Caco-2 (cell line): ENCODE results near the gene VPS52. TPM values are rescaled to one million over a fixed set of nuclear protein-coding genes. Genes with fewer than 3 reads are reported as not detected.

Experiments
- BruUV-seq: library from RNA; stranded (reverse); fragments of 400-500 nt; replicated peaks from 2 replicates; lab custom pipeline; 2021; lab: Mats Ljungman, UMichigan
- CTCF ChIA-PET: fragments of 300-600 bp; sonication (Branson Sonifier 250); formaldehyde crosslinking; loops from one replicate; lab custom pipeline; 2022; ENCODE audit warnings: antibody characterized with exemption; lab: Charles Lee
- POLR2A ChIA-PET: fragments of 300-600 bp; sonication (Branson Sonifier 250); formaldehyde crosslinking; loops from one replicate; lab custom pipeline; 2022; ENCODE audit warnings: antibody characterized with exemption; lab: Charles Lee
- DNase-seq, 2 experiments: peaks; one replicate each; pipeline versions ENCODE4 v3.0.0 to v3.0.0-alpha.2; 2020 to 2022
- H3K27me3 ChIP-seq: replicated peaks from 2 replicates; pipeline ENCODE4 v1.6.0; 2011; ENCODE audit warnings: low read length; ENCODE audit not compliant: control insufficient read depth, insufficient read depth
- H3K36me3 ChIP-seq: 2 replicates; pipeline ENCODE4 v1.5.1; 2011; ENCODE audit warnings: low read length; ENCODE audit not compliant: control insufficient read depth, insufficient read depth
- H3K4me1 ChIP-seq: fragments of 250-450 bp; sonication (Bioruptor Pico); 2 replicates; pipeline ENCODE4 v1.5.1; 2020; ENCODE audit warnings: mild to moderate bottlenecking
- H3K4me3 ChIP-seq: 2 replicates; pipeline ENCODE4 v1.5.1; 2011; ENCODE audit warnings: low read depth, mild to moderate bottlenecking, control low read depth, low read length
- H3K9me3 ChIP-seq: fragments of 250-450 bp; sonication (Bioruptor Pico); 2 replicates; pipeline ENCODE4 v1.5.1; 2020; ENCODE audit warnings: mild to moderate bottlenecking, moderate library complexity
- H3K27ac Mint-ChIP-seq: one replicate; pipeline ENCODE4 v1.8.0; 2022; ENCODE audit warnings: mixed read lengths; ENCODE audit not compliant: unreplicated experiment
- H3K27me3 Mint-ChIP-seq: one replicate; pipeline ENCODE4 v1.8.0; 2022; ENCODE audit warnings: mixed read lengths; ENCODE audit not compliant: insufficient read depth, unreplicated experiment
- H3K36me3 Mint-ChIP-seq: one replicate; pipeline ENCODE4 v1.8.0; 2022; ENCODE audit warnings: mild to moderate bottlenecking, mixed read lengths; ENCODE audit not compliant: insufficient read depth, unreplicated experiment
- H3K4me1 Mint-ChIP-seq: one replicate; pipeline ENCODE4 v1.8.0; 2022; ENCODE audit warnings: low read depth, mixed read lengths; ENCODE audit not compliant: unreplicated experiment
- H3K4me3 Mint-ChIP-seq: one replicate; pipeline ENCODE4 v1.8.0; 2022; ENCODE audit warnings: mild to moderate bottlenecking, moderate library complexity, mixed read lengths; ENCODE audit not compliant: unreplicated experiment
- H3K9me3 Mint-ChIP-seq: one replicate; pipeline ENCODE4 v1.8.0; 2022; ENCODE audit warnings: mixed read lengths; ENCODE audit not compliant: unreplicated experiment
- intact Hi-C: fragments of 100-400 bp; cut with micrococcal nuclease; formaldehyde crosslinking; loops from one replicate; pipeline ENCODE4 v1.10.0; 2022; ENCODE audit not compliant: unreplicated experiment
- total RNA-seq: library from RNA; stranded (reverse); gene quantifications from 2 replicates; pipeline ENCODE4 v1.2.3, GENCODE V29; 2022
- TF ChIP-seq, protein P1 (sequence below), 2 experiments: fragments of 200-600 bp in 1 of 2; IDR thresholded peaks; 1 replicate in 1 of 2; 2 replicates in 1 of 2; pipeline versions ENCODE4 v1.5.1 to v1.8.0; 2011 to 2022; ENCODE audit warnings: antibody characterized with exemption in 1 of 2, control low read depth in 1 of 2, inconsistent platforms in 1 of 2, low read depth in 1 of 2, low read length in 1 of 2, mild to moderate bottlenecking in 1 of 2, moderate library complexity in 1 of 2; ENCODE audit not compliant: insufficient read depth in 1 of 2, severe bottlenecking in 1 of 2, unreplicated experiment in 1 of 2

VPS52 gene
- total RNA-seq, 1 experiment from 2014 or later, result 55.6 TPM

DNA sequence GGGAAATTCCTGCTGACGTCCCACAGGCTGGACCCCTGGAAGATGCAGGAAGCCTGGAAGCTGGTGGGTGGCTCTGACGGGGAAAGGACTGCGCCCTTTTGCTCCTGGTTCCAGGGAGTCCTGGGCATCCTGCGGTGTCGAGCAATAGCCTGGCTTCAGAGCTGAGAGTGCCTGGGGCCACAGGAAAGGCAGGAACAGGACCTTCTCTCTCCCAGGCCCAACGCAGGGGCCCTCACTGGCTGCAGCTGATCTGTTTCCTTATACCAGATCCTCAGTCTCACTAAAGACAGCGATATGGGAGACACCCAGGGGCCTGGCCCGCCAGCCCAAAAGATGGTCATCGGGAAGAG, 6.7 kb upstream of the VPS52 start:
- peaks cover 14% of the 10 kb centered on the region for H3K4me1 Mint-ChIP-seq
- H3K27me3 Mint-ChIP-seq, result no peaks in the 10 kb centered on the region
- no peak overlapping the region for H3K27ac Mint-ChIP-seq
- H3K4me3 ChIP-seq, result no peak overlapping the region
- DNase-seq, result no peak
- peaks cover 73% of the 10 kb centered on the region for H3K36me3 Mint-ChIP-seq
- BruUV-seq, result no TSS peak
- H3K4me3 Mint-ChIP-seq, result no peak overlapping the region
- peaks cover 13% of the 10 kb centered on the region for H3K4me1 ChIP-seq
- intact Hi-C loops, result no loop called here
- H3K9me3 Mint-ChIP-seq, result no peaks in the 10 kb centered on the region
- TF ChIP-seq, protein P1, sequence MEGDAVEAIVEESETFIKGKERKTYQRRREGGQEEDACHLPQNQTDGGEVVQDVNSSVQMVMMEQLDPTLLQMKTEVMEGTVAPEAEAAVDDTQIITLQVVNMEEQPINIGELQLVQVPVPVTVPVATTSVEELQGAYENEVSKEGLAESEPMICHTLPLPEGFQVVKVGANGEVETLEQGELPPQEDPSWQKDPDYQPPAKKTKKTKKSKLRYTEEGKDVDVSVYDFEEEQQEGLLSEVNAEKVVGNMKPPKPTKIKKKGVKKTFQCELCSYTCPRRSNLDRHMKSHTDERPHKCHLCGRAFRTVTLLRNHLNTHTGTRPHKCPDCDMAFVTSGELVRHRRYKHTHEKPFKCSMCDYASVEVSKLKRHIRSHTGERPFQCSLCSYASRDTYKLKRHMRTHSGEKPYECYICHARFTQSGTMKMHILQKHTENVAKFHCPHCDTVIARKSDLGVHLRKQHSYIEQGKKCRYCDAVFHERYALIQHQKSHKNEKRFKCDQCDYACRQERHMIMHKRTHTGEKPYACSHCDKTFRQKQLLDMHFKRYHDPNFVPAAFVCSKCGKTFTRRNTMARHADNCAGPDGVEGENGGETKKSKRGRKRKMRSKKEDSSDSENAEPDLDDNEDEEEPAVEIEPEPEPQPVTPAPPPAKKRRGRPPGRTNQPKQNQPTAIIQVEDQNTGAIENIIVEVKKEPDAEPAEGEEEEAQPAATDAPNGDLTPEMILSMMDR (IDR thresholded peaks at IDR 0.05; ENCODE audit: insufficient read depth in 1 of 2, low read depth in 1 of 2, low read length in 1 of 2, severe bottlenecking in 1 of 2, unreplicated experiment in 1 of 2), result no peak
- ChIA-PET CTCF (interaction anchor here (1.5 to 2.6 kb wide), 4 partner anchors 11 to 148 kb away, joined by 4 to 8 read pairs (median 8); partner anchors contain the start of genes PFDN6, RGL2 and WDR46), POLR2A (interaction anchor here (3.0 kb wide), 1 partner anchor 11 kb away, joined by 10 read pairs; the partner anchor contains the start of genes PFDN6 and WDR46)
- peaks cover 5% of the 10 kb centered on the region for H3K36me3 ChIP-seq
- no peaks in the 10 kb centered on the region for H3K27me3 ChIP-seq
- no peaks in the 10 kb centered on the region for H3K9me3 ChIP-seq

GRCh38 chr6:33277663-33278391, 6.2 kb upstream of the VPS52 start:
- Mint-ChIP-seq H3K4me3 (peak overlapping the region; percentile 42), H3K36me3 (peaks cover 78% of the 10 kb centered on the region), H3K9me3 (no peaks in the 10 kb centered on the region), H3K4me1 (peaks cover 18% of the 10 kb centered on the region), H3K27me3 (no peaks in the 10 kb centered on the region), H3K27ac (peak overlapping the region; percentile 18)
- H3K4me3 ChIP-seq, result no peak overlapping the region
- peak; percentile 58 to 68 for DNase-seq
- intact Hi-C loops, result no loop called here
- CTCF ChIA-PET, result interaction anchor here (1.0 to 2.6 kb wide), 6 partner anchors 11 to 148 kb away, joined by 4 to 8 read pairs (median 6); partner anchors contain the start of genes PFDN6, RGL2 and WDR46
- no TSS peak for BruUV-seq
- peaks cover 18% of the 10 kb centered on the region for H3K4me1 ChIP-seq
- no peaks in the 10 kb centered on the region for H3K27me3 ChIP-seq
- TF ChIP-seq, protein P1 (IDR thresholded peaks at IDR 0.05; ENCODE audit: insufficient read depth in 1 of 2, low read depth in 1 of 2, low read length in 1 of 2, severe bottlenecking in 1 of 2, unreplicated experiment in 1 of 2), result peak in 1 of 2 experiments; percentile 13
- peaks cover 7% of the 10 kb centered on the region for H3K36me3 ChIP-seq
- no peaks in the 10 kb centered on the region for H3K9me3 ChIP-seq
- POLR2A ChIA-PET, result interaction anchor here (0.6 to 3.0 kb wide), 3 partner anchors 11 to 630 kb away, joined by 3 to 10 read pairs (median 3); partner anchors contain the start of genes PFDN6 and WDR46

GRCh38 chr6:33276864-33277662, 5.4 kb upstream of the VPS52 start, which contains the start of gene B3GALT4:
Gene B3GALT4 (plus strand): TSS chr6:33277123. CDS start chr6:33277420, 297 bp downstream.
- no peaks in the 10 kb centered on the region for H3K9me3 Mint-ChIP-seq
- peak in 1 of 2 experiments; percentile 55 for DNase-seq
- intact Hi-C loops, result no loop called here
- no peak within 1 kb of the TSS for H3K4me3 ChIP-seq
- peaks cover 18% of the 10 kb centered on the region for H3K4me1 ChIP-seq
- peaks cover 9% of the 10 kb centered on the region for H3K36me3 ChIP-seq
- POLR2A ChIA-PET, result interaction anchor here (0.6 to 3.0 kb wide), 3 partner anchors 12 to 631 kb away, joined by 3 to 10 read pairs (median 3); partner anchors contain the start of genes PFDN6 and WDR46
- TF ChIP-seq, protein P1 (IDR thresholded peaks at IDR 0.05; ENCODE audit: insufficient read depth in 1 of 2, low read depth in 1 of 2, low read length in 1 of 2, severe bottlenecking in 1 of 2, unreplicated experiment in 1 of 2), result peak; percentile 10 to 44
- peaks cover 86% of the 10 kb centered on the region for H3K36me3 Mint-ChIP-seq
- no TSS peak for BruUV-seq
- peaks cover 18% of the 10 kb centered on the region for H3K4me1 Mint-ChIP-seq
- no peaks in the 10 kb centered on the region for H3K27me3 Mint-ChIP-seq
- no peaks in the 10 kb centered on the region for H3K9me3 ChIP-seq
- peak within 1 kb of the TSS; percentile 56 for H3K4me3 Mint-ChIP-seq
- no peaks in the 10 kb centered on the region for H3K27me3 ChIP-seq
- CTCF ChIA-PET, result interaction anchor here (1.0 to 1.9 kb wide), 3 partner anchors 12 to 130 kb away, joined by 4 to 8 read pairs (median 4); partner anchors contain the start of genes PFDN6 and WDR46
- H3K27ac Mint-ChIP-seq, result peak within 1 kb of the TSS; percentile 18
